Fibroblast of skin of scalp (primary cell): ENCODE measurements around the gene PPP1R14D. TPM values are rescaled to one million over a fixed set of nuclear protein-coding genes. Genes with fewer than 3 reads are reported as not detected.
A peak's percentile ranks its signal among the peaks of the same experiment; 100 is the strongest.
"Not testable (repeated sequence)": the region's sequence is repeated elsewhere in the genome, so short reads cannot be mapped to it uniquely, and the experiment has no call there.

Experiments
- DNase-seq: peaks from one replicate; pipeline ENCODE4 v3.0.0-alpha.2; 2013
- polyA plus RNA-seq, 2 experiments: library from polyadenylated mRNA; unstranded; fragments of 120-200 nt; gene quantifications; one replicate each; pipeline ENCODE4 v1.2.1, GENCODE V29; 2013; ENCODE audit not compliant: insufficient read length in 2 of 2

PPP1R14D gene, protein sequence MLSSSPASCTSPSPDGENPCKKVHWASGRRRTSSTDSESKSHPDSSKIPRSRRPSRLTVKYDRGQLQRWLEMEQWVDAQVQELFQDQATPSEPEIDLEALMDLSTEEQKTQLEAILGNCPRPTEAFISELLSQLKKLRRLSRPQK
- polyA plus RNA-seq (2013, experiment 1 of 2; ENCODE audit: insufficient read length): not detected
- not detected for polyA plus RNA-seq (2013, experiment 2 of 2; ENCODE audit: insufficient read length)

DNA sequence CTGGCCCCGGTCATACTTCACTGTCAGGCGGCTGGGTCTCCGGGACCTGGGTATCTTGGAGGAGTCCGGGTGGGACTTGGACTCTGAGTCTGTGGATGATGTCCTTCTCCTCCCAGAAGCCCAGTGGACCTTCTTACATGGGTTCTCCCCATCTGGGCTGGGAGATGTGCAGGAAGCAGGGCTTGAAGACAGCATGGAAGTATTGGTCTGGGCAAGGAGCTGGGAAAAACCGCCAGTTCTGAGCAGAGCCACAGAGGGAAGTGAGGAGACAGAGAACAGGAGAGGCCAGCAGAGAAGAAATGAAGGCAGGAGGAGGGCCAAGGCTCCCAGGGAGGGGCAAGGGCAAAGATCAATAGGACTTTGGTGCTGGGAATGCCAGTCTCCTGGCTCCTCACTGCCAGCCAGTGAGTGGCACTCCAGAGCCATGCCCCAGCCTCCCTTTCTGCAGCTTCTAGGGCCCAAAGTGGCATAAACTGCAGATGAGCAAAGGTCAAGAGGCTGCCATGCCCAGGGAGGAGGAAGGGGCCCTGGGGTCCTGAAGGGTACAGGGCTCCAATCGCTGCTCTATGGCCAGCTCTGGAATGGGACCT lies at the start of gene PPP1R14D:
PPP1R14D (minus strand) TSS at position 262 of the 590 bp plus-strand sequence; CDS start at position 195, 67 bp downstream.
- DNase-seq: no peak

- no peak for DNase-seq
Observed at GRCh38 chr15:40877694-40878093, 49.2 kb upstream of the PPP1R14D start.

- no peak for DNase-seq
Observed at GRCh38 chr15:40875991-40876730, 47.7 kb upstream of the PPP1R14D start.

DNA sequence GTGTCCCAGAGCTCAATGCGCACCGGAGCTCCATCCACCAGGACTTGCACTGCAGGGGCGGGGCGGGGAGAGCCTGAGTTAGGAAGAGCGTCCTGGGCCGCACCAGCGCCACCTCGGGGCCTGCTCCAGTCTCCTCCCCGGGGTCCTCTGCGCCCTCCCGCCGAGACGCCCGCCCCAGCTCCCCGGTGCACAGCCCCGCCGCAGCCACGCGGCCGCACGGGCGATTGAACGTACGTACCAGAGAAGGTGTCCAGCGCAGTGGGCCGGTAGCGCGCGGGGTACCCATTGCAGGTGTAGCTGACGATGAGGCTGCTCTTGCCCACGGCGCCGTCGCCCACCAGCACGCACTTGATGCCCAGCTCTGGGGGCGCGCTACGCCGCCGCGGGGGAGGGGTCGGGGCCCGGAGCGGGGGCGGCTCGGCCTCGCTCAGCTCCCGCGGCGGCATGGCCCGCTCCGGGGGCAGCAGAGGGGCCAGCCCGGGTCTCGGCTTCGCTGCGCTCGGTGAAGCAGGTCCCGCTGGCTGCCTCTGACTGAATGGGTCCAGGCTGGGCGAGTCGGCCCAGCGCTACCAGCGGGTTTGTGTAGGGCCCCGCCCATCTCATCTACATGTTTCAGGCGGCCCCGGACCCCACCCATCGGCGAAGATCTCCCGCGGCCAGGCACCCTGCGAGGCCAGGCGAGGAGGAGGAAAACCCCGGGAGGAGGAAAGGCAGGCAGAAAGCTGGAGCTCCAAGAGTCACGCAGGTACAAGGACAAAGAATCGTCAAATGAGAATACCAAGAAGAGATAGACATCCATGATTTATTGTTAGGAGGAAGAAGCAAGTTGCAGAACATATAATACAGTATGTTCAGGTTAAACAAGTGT lies 45.4 kb upstream of the PPP1R14D start, which contains the start of gene RHOV:
RHOV (minus strand) TSS at position 541 of the 868 bp plus-strand sequence; CDS start at position 446, 95 bp downstream.
- peak; percentile 37 for DNase-seq

DNA sequence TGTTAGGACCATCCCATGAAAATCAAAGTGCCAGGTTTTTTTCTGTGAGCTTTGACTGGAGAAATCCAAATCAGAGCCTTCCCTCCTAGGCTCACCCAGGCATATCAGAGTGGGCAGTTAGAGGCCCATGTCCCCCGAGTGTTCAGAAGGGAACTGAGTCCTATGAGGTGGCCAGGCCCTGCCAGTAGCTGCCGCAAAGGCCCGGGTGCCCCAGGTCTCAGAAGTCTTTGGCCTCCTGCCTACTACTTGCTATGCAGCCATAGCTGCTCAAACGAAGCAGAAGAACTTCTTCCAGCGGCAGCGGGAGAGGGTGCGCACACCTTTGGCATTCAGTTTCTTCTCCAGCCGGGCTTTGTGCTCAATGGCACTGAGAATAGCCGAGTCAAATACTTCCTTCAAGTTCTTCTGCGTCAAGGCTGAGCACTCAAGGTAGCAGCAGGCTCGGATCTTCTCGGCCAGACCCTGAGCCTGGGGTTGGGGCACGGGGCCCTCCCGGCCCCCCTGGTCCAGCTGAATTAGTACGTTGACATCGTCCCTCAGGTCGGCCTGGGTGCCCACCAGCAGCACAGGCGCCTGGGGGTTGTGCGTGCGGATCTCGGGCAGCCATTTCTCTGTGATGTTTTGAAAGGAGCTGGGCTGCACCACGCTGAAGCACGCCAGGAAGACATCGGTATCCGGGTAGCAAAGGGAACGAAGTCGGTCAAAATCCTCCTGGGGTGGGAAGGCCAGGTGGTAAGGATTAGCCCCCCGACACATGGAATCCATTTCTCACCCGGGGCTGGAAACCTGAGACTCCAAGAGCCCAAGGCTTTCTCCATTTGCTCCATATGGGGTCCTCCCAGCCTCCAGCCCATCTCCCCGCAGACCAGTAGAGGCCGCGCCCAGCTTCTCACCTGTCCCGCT lies 44.5 kb upstream of the PPP1R14D start:
- no peak for DNase-seq

DNA sequence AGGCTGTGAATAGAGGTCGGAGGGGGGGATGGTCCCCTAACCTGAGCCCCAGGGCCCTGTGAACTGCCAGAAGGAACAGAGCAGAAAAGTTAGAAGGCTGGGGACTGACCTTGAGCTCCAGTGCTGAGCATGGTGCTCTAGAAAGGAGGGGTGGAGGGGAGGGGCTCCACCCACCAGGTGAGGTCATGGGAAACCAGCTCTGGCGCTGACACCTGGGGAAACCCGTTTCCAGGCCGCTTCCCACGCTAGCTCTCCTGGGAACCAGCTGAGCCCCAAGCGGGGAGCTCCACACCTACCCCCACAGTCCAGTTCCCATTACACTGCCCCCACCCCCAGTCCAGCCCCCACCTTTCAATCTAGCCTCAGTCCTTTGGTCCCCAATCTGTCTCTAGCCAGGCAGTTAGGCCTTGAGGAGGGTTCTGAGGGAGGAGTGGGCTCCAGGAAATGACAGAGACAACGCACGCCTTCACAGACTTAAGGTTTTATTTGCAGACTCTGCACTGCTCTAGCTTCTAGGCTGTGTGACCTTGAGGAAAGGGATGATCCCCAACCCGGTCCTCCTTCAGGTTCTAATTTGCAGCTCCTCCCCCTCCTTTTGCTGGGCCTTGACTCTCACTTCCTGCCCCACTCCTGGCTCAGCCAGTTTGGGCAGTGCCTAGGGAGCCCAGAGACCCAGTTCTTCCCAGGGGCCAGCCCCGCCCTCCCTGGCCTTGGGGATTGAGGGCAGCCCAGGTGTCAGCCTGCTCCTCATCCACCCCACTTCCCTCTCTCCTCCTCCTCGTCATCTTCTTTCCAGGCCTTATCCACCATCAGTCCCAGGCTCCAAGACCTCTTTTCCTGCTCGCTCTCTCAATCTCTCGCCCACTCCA lies 43.5 kb upstream of the PPP1R14D start:
- DNase-seq: no peak

DNA sequence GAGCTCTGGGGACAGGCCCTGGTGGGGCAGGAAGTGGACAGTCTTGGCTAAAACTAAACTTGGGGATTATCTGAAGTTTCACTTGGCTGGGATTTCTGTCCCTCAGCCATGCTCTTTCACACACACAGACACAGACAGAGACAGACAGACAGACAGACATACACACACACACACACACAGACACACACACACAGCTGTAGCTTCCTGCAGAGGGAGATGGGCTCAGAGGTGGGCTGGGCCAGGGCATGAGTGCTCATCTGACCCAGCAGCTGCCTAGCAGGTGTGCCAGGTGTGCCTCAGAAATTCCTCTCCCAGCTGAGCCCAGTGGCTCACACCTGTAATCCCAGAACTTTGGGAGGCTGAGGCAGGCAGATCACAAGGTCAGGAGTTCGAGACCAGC lies 42.2 kb upstream of the PPP1R14D start:
- no peak for DNase-seq

DNA sequence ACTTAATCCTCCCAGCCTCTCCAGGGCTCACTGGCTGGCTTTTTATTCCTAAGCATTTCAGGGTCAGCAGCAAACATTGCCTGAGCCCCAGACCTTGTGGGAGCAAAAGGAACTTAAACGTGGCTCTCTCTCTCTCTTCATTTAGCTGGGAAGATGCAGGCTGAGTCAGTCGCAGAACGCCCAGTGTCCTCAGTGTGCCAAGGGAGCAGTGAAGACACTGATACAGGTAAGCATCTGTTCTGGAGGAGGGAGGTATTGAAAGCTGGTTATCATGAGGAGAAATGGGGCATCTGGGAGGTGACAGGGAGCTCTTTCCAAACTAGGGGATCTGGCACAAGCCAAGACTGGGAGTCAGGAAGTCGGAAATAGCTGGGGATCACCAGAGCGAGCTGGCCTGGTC lies 41.2 kb upstream of the PPP1R14D start:
- DNase-seq: no peak

- no peak for DNase-seq
Observed at GRCh38 chr15:40867199-40867598, 38.7 kb upstream of the PPP1R14D start.

GRCh38 chr15:40863660-40864270 lies 35.3 kb upstream of the PPP1R14D start:
- no peak for DNase-seq

DNA sequence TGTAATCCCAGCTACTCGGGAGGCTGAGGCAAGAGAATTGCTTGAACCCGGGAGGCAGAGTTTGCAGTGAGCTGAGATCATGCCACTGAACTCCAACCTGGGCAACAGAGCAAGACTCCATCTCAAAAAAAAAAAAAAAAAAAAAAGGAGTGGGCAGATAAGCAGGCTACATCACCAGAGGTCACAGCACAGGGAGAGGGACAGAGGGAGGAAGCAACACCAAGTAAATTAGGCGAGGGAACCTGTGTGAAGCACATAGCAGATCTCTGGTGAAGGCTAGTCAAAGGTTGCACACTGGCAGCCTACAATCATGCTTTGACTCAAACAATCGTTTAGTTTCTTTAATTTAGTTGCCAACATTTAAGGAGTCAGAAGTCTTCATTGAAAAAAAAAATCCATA lies 32.6 kb upstream of the PPP1R14D start:
- DNase-seq: not testable (repeated sequence)

DNA sequence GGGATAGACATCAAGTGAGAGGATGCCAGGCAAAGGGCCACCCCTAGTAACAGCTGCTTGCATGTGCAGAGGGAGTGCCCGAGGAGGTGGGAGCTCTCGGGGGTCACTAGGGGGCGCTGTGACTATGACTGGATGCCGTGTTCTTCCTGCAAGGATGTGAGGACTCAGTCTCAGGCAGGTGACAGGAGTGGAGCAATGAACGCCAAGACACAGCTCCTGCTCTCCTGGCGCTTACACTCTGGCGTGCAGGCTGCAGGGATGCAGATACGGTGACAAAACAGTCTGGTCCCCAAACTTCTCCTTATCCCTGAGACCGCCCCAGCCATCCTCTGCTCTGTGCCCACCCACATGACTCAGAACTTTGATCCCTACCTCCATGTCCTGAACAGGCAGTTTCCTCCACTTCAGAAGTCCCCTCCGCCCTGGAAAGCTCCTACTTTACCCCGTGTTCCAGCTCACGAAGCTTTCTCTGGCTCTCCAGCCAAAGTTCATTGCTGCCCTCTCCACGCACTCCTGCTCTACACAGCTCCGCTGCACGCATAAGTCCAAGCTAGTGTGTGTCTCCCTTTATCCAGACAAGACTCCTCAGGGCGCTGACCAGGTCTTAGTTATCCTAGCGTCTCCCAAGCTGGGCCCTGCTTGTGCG lies 30.8 kb upstream of the PPP1R14D start:
- DNase-seq: peak; percentile 67

GRCh38 chr15:40858706-40859105 lies 30.2 kb upstream of the PPP1R14D start:
- no peak for DNase-seq

GRCh38 chr15:40857601-40858341 lies 29.3 kb upstream of the PPP1R14D start:
- DNase-seq: peak; percentile 70

DNA sequence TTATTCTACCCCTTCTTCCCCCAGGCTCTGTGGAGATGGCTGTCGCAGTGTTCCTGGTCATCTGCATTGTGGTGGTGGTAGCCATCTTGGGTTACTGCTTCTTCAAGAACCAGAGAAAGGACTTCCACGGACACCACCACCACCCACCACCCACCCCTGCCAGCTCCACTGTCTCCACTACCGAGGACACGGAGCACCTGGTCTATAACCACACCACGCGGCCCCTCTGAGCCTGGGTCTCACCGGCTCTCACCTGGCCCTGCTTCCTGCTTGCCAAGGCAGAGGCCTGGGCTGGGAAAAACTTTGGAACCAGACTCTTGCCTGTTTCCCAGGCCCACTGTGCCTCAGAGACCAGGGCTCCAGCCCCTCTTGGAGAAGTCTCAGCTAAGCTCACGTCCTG lies 28.2 kb upstream of the PPP1R14D start:
- no peak for DNase-seq

DNA sequence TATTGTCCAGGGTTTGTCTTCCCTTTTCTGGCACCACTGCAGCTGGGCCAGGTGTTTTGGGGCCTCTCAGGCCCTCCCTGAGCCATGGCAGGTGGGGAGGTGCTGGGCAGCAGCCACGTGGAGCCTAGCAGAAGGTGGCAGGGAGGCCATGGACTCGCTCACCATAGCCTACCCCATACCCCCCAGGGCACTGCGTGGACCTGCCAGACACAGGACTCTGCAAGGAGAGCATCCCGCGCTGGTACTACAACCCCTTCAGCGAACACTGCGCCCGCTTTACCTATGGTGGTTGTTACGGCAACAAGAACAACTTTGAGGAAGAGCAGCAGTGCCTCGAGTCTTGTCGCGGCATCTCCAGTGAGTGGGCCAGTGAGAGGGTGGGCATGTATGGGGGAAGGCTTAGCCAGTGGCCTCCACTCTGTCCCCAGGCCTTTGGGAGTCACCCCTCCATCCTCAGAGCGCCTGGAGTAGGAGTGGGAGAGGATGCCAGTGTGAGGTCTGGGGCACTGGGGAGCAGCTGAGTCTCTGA lies 27.3 kb upstream of the PPP1R14D start:
- DNase-seq: no peak

DNA sequence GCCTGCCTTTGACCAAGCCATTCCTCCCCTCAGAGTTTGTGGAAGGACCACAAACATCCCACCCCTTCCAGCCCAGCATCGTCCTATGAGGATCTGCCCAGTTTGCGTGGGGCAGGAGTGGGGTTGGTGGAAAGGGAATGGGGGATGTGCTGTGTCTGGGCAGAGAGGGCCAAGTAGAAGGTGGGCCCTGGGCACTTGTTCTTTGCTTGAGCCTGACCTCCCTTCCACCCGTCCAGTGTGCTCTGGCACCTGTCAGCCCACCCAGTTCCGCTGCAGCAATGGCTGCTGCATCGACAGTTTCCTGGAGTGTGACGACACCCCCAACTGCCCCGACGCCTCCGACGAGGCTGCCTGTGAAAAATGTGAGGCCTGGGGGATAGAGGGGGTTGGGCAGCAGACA lies 25.7 kb upstream of the PPP1R14D start:
- DNase-seq: no peak

DNA sequence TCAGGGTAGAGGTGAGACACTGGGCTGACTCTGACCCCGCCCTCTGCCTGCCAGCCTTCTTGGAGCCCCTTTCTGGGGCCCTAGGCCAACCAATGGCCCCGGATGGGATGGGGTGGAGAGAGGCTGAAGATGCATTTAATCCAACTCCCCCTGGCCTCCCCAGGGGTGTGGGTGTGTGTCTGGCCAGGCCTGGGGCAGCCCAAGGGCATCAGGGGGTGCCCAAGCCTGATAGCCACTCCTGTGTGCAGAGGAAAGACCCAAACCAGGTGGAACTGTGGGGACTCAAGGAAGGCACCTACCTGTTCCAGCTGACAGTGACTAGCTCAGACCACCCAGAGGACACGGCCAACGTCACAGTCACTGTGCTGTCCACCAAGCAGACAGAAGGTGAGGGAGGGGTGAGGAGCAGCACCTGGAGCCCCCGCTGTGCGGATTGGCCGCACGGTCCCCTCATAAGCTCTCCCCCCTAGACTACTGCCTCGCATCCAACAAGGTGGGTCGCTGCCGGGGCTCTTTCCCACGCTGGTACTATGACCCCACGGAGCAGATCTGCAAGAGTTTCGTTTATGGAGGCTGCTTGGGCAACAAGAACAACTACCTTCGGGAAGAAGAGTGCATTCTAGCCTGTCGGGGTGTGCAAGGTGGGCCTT lies 24.9 kb upstream of the PPP1R14D start:
- no peak for DNase-seq
